Activated CD8-positive, alpha-beta T cell treated with anti-CD3 and anti-CD28 coated beads, Interleukin-2, amount 10 ng/mL, durations not matched to agents 7 days and 5 days (primary cell): ENCODE results near the gene NR6A1. TPM values are rescaled to one million over a fixed set of nuclear protein-coding genes. Genes with fewer than 3 reads are reported as not detected.
A peak's percentile ranks its signal among the peaks of the same experiment; 100 is the strongest.

Experiments
- ATAC-seq: fragments of 150-1000 bp; cut with Tn5 transposase; one replicate; pipeline ENCODE4 v1.10.0; 2021; ENCODE audit warnings: moderate library complexity
- CTCF ChIA-PET: fragments of 350-600 bp; sonication (Branson Sonifier 250); formaldehyde crosslinking; loops from one replicate; lab custom pipeline; 2021; ENCODE audit warnings: antibody characterized with exemption; lab: Charles Lee
- POLR2A ChIA-PET: fragments of 350-600 bp; sonication (Branson Sonifier 250); formaldehyde crosslinking; loops from one replicate; lab custom pipeline; 2021; ENCODE audit warnings: antibody characterized with exemption; lab: Charles Lee
- DNase-seq: peaks from one replicate; pipeline ENCODE4 v3.0.0-alpha.2; 2020
- H3K27ac Mint-ChIP-seq: one replicate; pipeline ENCODE4 v1.8.0; 2021; ENCODE audit warnings: mild to moderate bottlenecking, mixed read lengths
- H3K27me3 Mint-ChIP-seq: one replicate; pipeline ENCODE4 v1.8.0; 2021; ENCODE audit warnings: low read depth, mixed read lengths
- H3K36me3 Mint-ChIP-seq: one replicate; pipeline ENCODE4 v1.8.0; 2021; ENCODE audit warnings: low read depth, mixed read lengths
- H3K4me1 Mint-ChIP-seq: one replicate; pipeline ENCODE4 v1.8.0; 2021; ENCODE audit warnings: low read depth, mixed read lengths
- H3K4me3 Mint-ChIP-seq: one replicate; pipeline ENCODE4 v1.8.0; 2021; ENCODE audit warnings: mild to moderate bottlenecking, mixed read lengths
- H3K9me3 Mint-ChIP-seq: one replicate; pipeline ENCODE4 v1.8.0; 2022; ENCODE audit warnings: mixed read lengths; ENCODE audit not compliant: insufficient read depth
- total RNA-seq, 2 experiments: library from RNA; stranded (reverse); gene quantifications; one replicate each; pipeline ENCODE4 v1.2.3, GENCODE V29; 2021

NR6A1 gene
- total RNA-seq, 2 experiments from 2014 or later, result 0.18 to 0.26 TPM

- ChIA-PET POLR2A (no interaction called here), CTCF (no interaction called here)
- ATAC-seq (no peak), DNase-seq (no peak)
- Mint-ChIP-seq H3K9me3 (no peaks in the 10 kb centered on the region), H3K36me3 (no peaks in the 10 kb centered on the region), H3K4me1 (peaks cover 20% of the 10 kb centered on the region), H3K27me3 (no peaks in the 10 kb centered on the region), H3K27ac (peak overlapping the region; percentile 17), H3K4me3 (no peak overlapping the region)
These were observed 277.2 kb downstream of the NR6A1 start for GRCh38 chr9:124493794-124494479.

- H3K4me1 Mint-ChIP-seq, result peaks cover 20% of the 10 kb centered on the region
- no peaks in the 10 kb centered on the region for H3K36me3 Mint-ChIP-seq
- no peaks in the 10 kb centered on the region for H3K9me3 Mint-ChIP-seq
- H3K27ac Mint-ChIP-seq, result no peak overlapping the region
- ChIA-PET POLR2A (no interaction called here), CTCF (no interaction called here)
- H3K4me3 Mint-ChIP-seq, result no peak overlapping the region
- ATAC-seq, result no peak
- DNase-seq, result no peak
- H3K27me3 Mint-ChIP-seq, result no peaks in the 10 kb centered on the region
These were observed 277.9 kb downstream of the NR6A1 start for GRCh38 chr9:124493218-124493617.

GRCh38 chr9:124492818-124493217 is 278.3 kb downstream of the NR6A1 start:
- H3K27me3 Mint-ChIP-seq, result no peaks in the 10 kb centered on the region
- no peak overlapping the region for H3K27ac Mint-ChIP-seq
- H3K36me3 Mint-ChIP-seq, result no peaks in the 10 kb centered on the region
- no peaks in the 10 kb centered on the region for H3K9me3 Mint-ChIP-seq
- ChIA-PET POLR2A (no interaction called here), CTCF (no interaction called here)
- H3K4me1 Mint-ChIP-seq, result peaks cover 20% of the 10 kb centered on the region
- H3K4me3 Mint-ChIP-seq, result no peak overlapping the region
- DNase-seq (no peak), ATAC-seq (no peak)

GRCh38 chr9:124491049-124491975 is 279.8 kb downstream of the NR6A1 start:
- H3K4me1 Mint-ChIP-seq, result peaks cover 13% of the 10 kb centered on the region
- no peaks in the 10 kb centered on the region for H3K9me3 Mint-ChIP-seq
- no peak overlapping the region for H3K4me3 Mint-ChIP-seq
- ATAC-seq (no peak), DNase-seq (no peak)
- ChIA-PET CTCF (no interaction called here), POLR2A (no interaction called here)
- no peaks in the 10 kb centered on the region for H3K27me3 Mint-ChIP-seq
- H3K27ac Mint-ChIP-seq, result no peak overlapping the region
- no peaks in the 10 kb centered on the region for H3K36me3 Mint-ChIP-seq

GRCh38 chr9:124490004-124490403 is 281.1 kb downstream of the NR6A1 start:
- CTCF ChIA-PET, result no interaction called here
- Mint-ChIP-seq H3K27ac (no peak overlapping the region), H3K4me3 (no peak overlapping the region), H3K4me1 (no peaks in the 10 kb centered on the region), H3K9me3 (no peaks in the 10 kb centered on the region), H3K36me3 (no peaks in the 10 kb centered on the region), H3K27me3 (no peaks in the 10 kb centered on the region)
- ATAC-seq (no peak), DNase-seq (no peak)
- POLR2A ChIA-PET, result no interaction called here

- Mint-ChIP-seq H3K36me3 (no peaks in the 10 kb centered on the region), H3K27ac (no peak overlapping the region), H3K27me3 (no peaks in the 10 kb centered on the region), H3K4me1 (no peaks in the 10 kb centered on the region), H3K4me3 (no peak overlapping the region), H3K9me3 (no peaks in the 10 kb centered on the region)
- ATAC-seq, result no peak
- ChIA-PET POLR2A (no interaction called here), CTCF (no interaction called here)
- no peak for DNase-seq
These were observed 281.9 kb downstream of the NR6A1 start for GRCh38 chr9:124489222-124489621.

GRCh38 chr9:124488641-124489210 is 282.4 kb downstream of the NR6A1 start:
- H3K4me1 Mint-ChIP-seq, result no peaks in the 10 kb centered on the region
- POLR2A ChIA-PET, result no interaction called here
- ATAC-seq, result no peak

GRCh38 chr9:124487260-124488182 is 283.6 kb downstream of the NR6A1 start:
- POLR2A ChIA-PET, result no interaction called here
- CTCF ChIA-PET, result interaction anchor here (0.5 to 0.7 kb wide), 2 partner anchors 737 to 746 kb away, joined by 3 read pairs; no protein-coding TSS in a partner anchor

More at GRCh38 chr9:124488641-124489210, 282.4 kb downstream of the NR6A1 start:
- H3K36me3 Mint-ChIP-seq, result no peaks in the 10 kb centered on the region
- no peak for DNase-seq
- H3K27me3 Mint-ChIP-seq, result no peaks in the 10 kb centered on the region
- H3K27ac Mint-ChIP-seq, result no peak overlapping the region
- no peaks in the 10 kb centered on the region for H3K9me3 Mint-ChIP-seq
- no peak overlapping the region for H3K4me3 Mint-ChIP-seq
- CTCF ChIA-PET, result no interaction called here

GRCh38 chr9:124486778-124487259 is 284.3 kb downstream of the NR6A1 start:
- DNase-seq, result no peak
- Mint-ChIP-seq H3K4me1 (no peaks in the 10 kb centered on the region), H3K27me3 (no peaks in the 10 kb centered on the region), H3K4me3 (no peak overlapping the region), H3K27ac (no peak overlapping the region), H3K9me3 (no peaks in the 10 kb centered on the region), H3K36me3 (no peaks in the 10 kb centered on the region)
- ChIA-PET CTCF (interaction anchor here (0.7 kb wide), 1 partner anchor 747 kb away, joined by 3 read pairs; no protein-coding TSS in a partner anchor), POLR2A (no interaction called here)
- no peak for ATAC-seq

More at GRCh38 chr9:124487260-124488182, 283.6 kb downstream of the NR6A1 start:
- H3K27me3 Mint-ChIP-seq, result no peaks in the 10 kb centered on the region
- no peaks in the 10 kb centered on the region for H3K9me3 Mint-ChIP-seq
- ATAC-seq (no peak), DNase-seq (no peak)
- H3K36me3 Mint-ChIP-seq, result no peaks in the 10 kb centered on the region
- H3K27ac Mint-ChIP-seq, result no peak overlapping the region
- no peak overlapping the region for H3K4me3 Mint-ChIP-seq
- H3K4me1 Mint-ChIP-seq, result no peaks in the 10 kb centered on the region

- ChIA-PET POLR2A (no interaction called here), CTCF (interaction anchor here (1.3 kb wide), 1 partner anchor 66 kb away, joined by 4 read pairs; no protein-coding TSS in a partner anchor)
- DNase-seq (no peak), ATAC-seq (no peak)
- H3K27me3 Mint-ChIP-seq, result no peaks in the 10 kb centered on the region
- H3K27ac Mint-ChIP-seq, result no peak overlapping the region
- no peak overlapping the region for H3K4me3 Mint-ChIP-seq
- no peaks in the 10 kb centered on the region for H3K4me1 Mint-ChIP-seq
- H3K36me3 Mint-ChIP-seq, result no peaks in the 10 kb centered on the region
- H3K9me3 Mint-ChIP-seq, result no peaks in the 10 kb centered on the region
These were observed 285.2 kb downstream of the NR6A1 start for GRCh38 chr9:124485936-124486335.

- ChIA-PET POLR2A (no interaction called here), CTCF (interaction anchor here (1.3 kb wide), 1 partner anchor 66 kb away, joined by 4 read pairs; no protein-coding TSS in a partner anchor)
- no peak overlapping the region for H3K27ac Mint-ChIP-seq
- H3K4me3 Mint-ChIP-seq, result no peak overlapping the region
- DNase-seq (no peak), ATAC-seq (no peak)
- H3K4me1 Mint-ChIP-seq, result no peaks in the 10 kb centered on the region
- no peaks in the 10 kb centered on the region for H3K27me3 Mint-ChIP-seq
- H3K36me3 Mint-ChIP-seq, result no peaks in the 10 kb centered on the region
- H3K9me3 Mint-ChIP-seq, result no peaks in the 10 kb centered on the region
These were observed 285.9 kb downstream of the NR6A1 start for GRCh38 chr9:124485201-124485600.
